SK-N-MC (cell line): Measurements from ENCODE around the gene STXBP5L.

Experiments
- EZH2 ChIP-seq: fragments of 200-600 bp; sonication (generic); IDR thresholded peaks from one replicate; pipeline ENCODE4 v1.6.1; 2017; ENCODE audit warnings: antibody characterized with exemption
- POLR2AphosphoS5 ChIP-seq: IDR thresholded peaks from 2 replicates; pipeline ENCODE4 v1.6.1; 2012; ENCODE audit warnings: mild to moderate bottlenecking, low read depth, low read length, borderline replicate concordance

GRCh38 chr3:120956143-120956542, 48.1 kb downstream of the STXBP5L start:
- no peak for TF ChIP-seq EZH2
- no peak for TF ChIP-seq POLR2AphosphoS5
